HEK293T (cell line): ENCODE results near the gene FAM136A.

Experiments
- CTCF ChIA-PET: fragments of 350-600 bp; formaldehyde crosslinking; extraction: SDS; loops from one replicate; lab custom pipeline; 2021; ENCODE audit warnings: antibody characterized with exemption, inconsistent platforms; lab: Yijun Ruan, JAX
- POLR2A ChIA-PET: fragments of 350-600 bp; formaldehyde crosslinking; extraction: SDS; loops from one replicate; lab custom pipeline; 2020; ENCODE audit warnings: antibody characterized with exemption, inconsistent platforms; lab: Yijun Ruan, JAX
- DNase-seq: peaks from one replicate; pipeline ENCODE4 v3.0.0; 2012; ENCODE audit warnings: mixed read lengths; ENCODE audit errors: extremely low spot score
- ARNT ChIP-seq: fragments of 450-650 bp; IDR thresholded peaks from 2 replicates; pipeline ENCODE4 v1.6.1; 2017; ENCODE audit warnings: mild to moderate bottlenecking
- BHLHE40 ChIP-seq: fragments of 450-650 bp; IDR thresholded peaks from 2 replicates; pipeline ENCODE4 v1.6.1; 2016; ENCODE audit warnings: mild to moderate bottlenecking, moderate library complexity, borderline replicate concordance
- CTBP1 ChIP-seq: fragments of 450-650 bp; IDR thresholded peaks from 2 replicates; pipeline ENCODE4 v1.6.1; 2016; ENCODE audit warnings: borderline replicate concordance
- ELF4 ChIP-seq: fragments of 450-650 bp; IDR thresholded peaks from 2 replicates; pipeline ENCODE4 v1.6.1; 2017; ENCODE audit warnings: antibody characterized with exemption
- FOXA1 ChIP-seq: fragments of 450-650 bp; IDR thresholded peaks from 2 replicates; pipeline ENCODE4 v1.6.1; 2016; ENCODE audit warnings: mild to moderate bottlenecking
- FOXK2 ChIP-seq: fragments of 450-650 bp; IDR thresholded peaks from 2 replicates; pipeline ENCODE4 v1.6.1; 2016; ENCODE audit warnings: mild to moderate bottlenecking
- FOXM1 ChIP-seq: fragments of 450-650 bp; IDR thresholded peaks from 2 replicates; pipeline ENCODE4 v1.6.1; 2017; ENCODE audit warnings: mild to moderate bottlenecking, borderline replicate concordance
- HDGF ChIP-seq: fragments of 450-650 bp; IDR thresholded peaks from 2 replicates; pipeline ENCODE4 v1.6.1; 2017; ENCODE audit warnings: antibody characterized with exemption, borderline replicate concordance
- L3MBTL2 ChIP-seq: fragments of 450-650 bp; conservative IDR thresholded peaks from 2 replicates; pipeline ENCODE4 v1.6.1; 2016; ENCODE audit warnings: mild to moderate bottlenecking
- LEF1 ChIP-seq: fragments of 450-650 bp; IDR thresholded peaks from 2 replicates; pipeline ENCODE4 v1.6.1; 2017; ENCODE audit warnings: mild to moderate bottlenecking, borderline replicate concordance
- NFRKB ChIP-seq: fragments of 450-650 bp; IDR thresholded peaks from 2 replicates; pipeline ENCODE4 v1.6.1; 2016; ENCODE audit warnings: mild to moderate bottlenecking, moderate library complexity
- SP1 ChIP-seq: fragments of 450-650 bp; IDR thresholded peaks from 2 replicates; pipeline ENCODE4 v1.6.1; 2017
- SUZ12 ChIP-seq: fragments of 450-650 bp; IDR thresholded peaks from 2 replicates; pipeline ENCODE4 v1.6.1; 2016; ENCODE audit warnings: mild to moderate bottlenecking
- TARDBP ChIP-seq: fragments of 450-650 bp; IDR thresholded peaks from 2 replicates; pipeline ENCODE4 v1.6.1; 2016
- ZNF384 ChIP-seq: fragments of 450-650 bp; IDR thresholded peaks from 2 replicates; pipeline ENCODE4 v1.6.1; 2016
- TF ChIP-seq, protein P1 (sequence below): fragments of 450-650 bp; IDR thresholded peaks from 2 replicates; pipeline ENCODE4 v1.6.1; 2016

FAM136A gene

GRCh38 chr2:70258532-70258875 lies 43.4 kb downstream of the FAM136A start:
- TF ChIP-seq FOXA1 (no peak), ZNF384 (no peak), FOXK2 (no peak), ARNT (no peak), LEF1 (no peak), FOXM1 (no peak), SP1 (no peak), CTBP1 (no peak), BHLHE40 (no peak), SUZ12 (no peak), TARDBP (no peak), L3MBTL2 (no peak), HDGF (no peak), ELF4 (no peak), NFRKB (no peak)
- TF ChIP-seq, protein P1, sequence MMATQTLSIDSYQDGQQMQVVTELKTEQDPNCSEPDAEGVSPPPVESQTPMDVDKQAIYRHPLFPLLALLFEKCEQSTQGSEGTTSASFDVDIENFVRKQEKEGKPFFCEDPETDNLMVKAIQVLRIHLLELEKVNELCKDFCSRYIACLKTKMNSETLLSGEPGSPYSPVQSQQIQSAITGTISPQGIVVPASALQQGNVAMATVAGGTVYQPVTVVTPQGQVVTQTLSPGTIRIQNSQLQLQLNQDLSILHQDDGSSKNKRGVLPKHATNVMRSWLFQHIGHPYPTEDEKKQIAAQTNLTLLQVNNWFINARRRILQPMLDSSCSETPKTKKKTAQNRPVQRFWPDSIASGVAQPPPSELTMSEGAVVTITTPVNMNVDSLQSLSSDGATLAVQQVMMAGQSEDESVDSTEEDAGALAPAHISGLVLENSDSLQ: no peak
- DNase-seq: peak; percentile 22
- CTCF ChIA-PET: interaction anchor here (1.2 kb wide), 2 partner anchors 9 to 21 kb away, joined by 3 to 9 read pairs; partner anchors contain the start of gene TIA1
- POLR2A ChIA-PET: interaction anchor here (0.7 to 2.7 kb wide), 16 partner anchors 9 to 890 kb away, joined by 3 to 47 read pairs (median 6); partner anchors contain the start of genes C2orf42 and SNRPG

GRCh38 chr2:70255637-70256314 lies 46.1 kb downstream of the FAM136A start:
- TF ChIP-seq CTBP1: no peak
- TF ChIP-seq, protein P1: no peak
- TF ChIP-seq ZNF384: no peak
- TF ChIP-seq HDGF: no peak
- no peak for TF ChIP-seq SP1
- TF ChIP-seq NFRKB: no peak
- TF ChIP-seq ARNT: no peak
- TF ChIP-seq LEF1: no peak
- no peak for TF ChIP-seq FOXA1
- TF ChIP-seq BHLHE40: no peak
- DNase-seq: no peak
- ChIA-PET CTCF (no interaction called here), POLR2A (interaction anchor here (1.3 to 1.7 kb wide), 2 partner anchors 9 to 38 kb away, joined by 3 to 5 read pairs; partner anchors contain the start of gene SNRPG)

DNA sequence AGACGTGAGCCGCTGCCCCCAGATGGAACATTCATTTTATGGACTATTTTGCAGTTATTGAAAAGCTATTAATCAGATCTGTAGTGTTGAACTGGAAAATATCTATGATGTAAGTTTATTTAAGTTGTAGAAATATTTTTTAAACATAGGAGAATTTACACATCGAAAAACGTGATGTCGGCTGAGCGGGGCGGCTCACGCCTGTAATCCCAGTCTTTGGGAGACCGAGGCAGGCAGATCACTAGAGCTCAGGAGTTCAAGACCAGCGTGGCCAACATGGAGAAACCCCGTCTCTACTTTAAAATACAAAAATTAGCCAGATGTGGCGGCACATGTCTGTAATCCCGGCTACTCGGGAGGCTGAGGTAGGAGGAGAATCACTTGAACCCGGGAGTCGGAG lies 51.4 kb downstream of the FAM136A start:
- TF ChIP-seq SP1: no peak
- no peak for TF ChIP-seq ZNF384
- TF ChIP-seq ELF4: no peak
- TF ChIP-seq L3MBTL2: no peak
- TF ChIP-seq ARNT: no peak
- TF ChIP-seq CTBP1: no peak
- no peak for TF ChIP-seq HDGF
- TF ChIP-seq, protein P1: no peak
- no peak for TF ChIP-seq FOXK2
- no peak for TF ChIP-seq FOXM1
- no peak for TF ChIP-seq SUZ12
- TF ChIP-seq NFRKB: no peak
- TF ChIP-seq LEF1: no peak
- no peak for TF ChIP-seq TARDBP
- no peak for TF ChIP-seq BHLHE40
- no peak for TF ChIP-seq FOXA1
- POLR2A ChIA-PET: interaction anchor here (2.1 kb wide), 1 partner anchor 43 kb away, joined by 23 read pairs; the partner anchor contains the start of gene SNRPG
- DNase-seq: no peak
- CTCF ChIA-PET: no interaction called here

DNA sequence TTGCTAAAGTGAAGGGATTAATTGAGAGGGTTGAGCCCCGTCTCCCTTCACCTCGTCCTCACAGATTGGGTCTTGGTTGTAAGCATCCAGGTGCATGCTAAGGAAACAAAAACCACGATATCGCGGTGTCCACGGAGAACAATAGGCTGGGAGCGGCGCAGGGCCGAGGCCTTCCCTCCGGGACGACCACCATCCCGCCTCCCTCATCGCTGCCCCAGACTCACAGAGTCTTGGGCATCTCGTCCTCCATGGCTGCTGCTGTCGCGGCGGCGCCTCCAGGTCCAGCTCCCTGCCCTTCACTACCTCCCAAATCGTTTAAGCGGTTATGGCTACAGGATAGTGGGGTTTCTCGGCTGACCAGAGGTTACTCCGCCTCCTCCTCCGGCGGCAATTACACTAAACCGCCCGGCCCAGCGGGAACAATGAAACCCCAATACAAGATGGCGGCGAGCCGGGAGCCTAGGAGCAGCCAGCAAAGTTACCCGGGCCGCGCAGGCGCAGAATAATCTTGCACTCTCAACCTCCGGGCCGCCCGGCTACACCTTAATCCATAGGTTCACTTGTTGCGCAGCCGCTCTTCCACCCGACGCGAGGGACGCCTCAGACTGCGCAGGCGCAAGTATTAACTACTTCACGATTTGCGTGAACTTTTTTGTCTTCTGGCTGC lies 53.6 kb downstream of the FAM136A start, which contains the start of gene TIA1:
Gene TIA1 (minus strand): TSS at position 448 of the 667 bp plus-strand sequence. CDS start 198 bp downstream, at position 250.
- CTCF ChIA-PET: interaction anchor here (1.8 kb wide), 1 partner anchor 10 kb away, joined by 9 read pairs; the partner anchor contains the start of gene PCYOX1

GRCh38 chr2:70247364-70248180 lies 54.3 kb downstream of the FAM136A start:
- no peak for DNase-seq
- ChIA-PET CTCF (no interaction called here), POLR2A (interaction anchor here (0.7 to 1.4 kb wide), 6 partner anchors 9 to 112 kb away, joined by 3 to 14 read pairs (median 3); partner anchors contain the start of genes C2orf42, PCYOX1 and SNRPG)
- TF ChIP-seq L3MBTL2: 0 out of 2 replicates have a peak, but pooled peaks have one; percentile 28
- TF ChIP-seq, protein P1: peak; percentile 81
- TF ChIP-seq ZNF384: no peak
- no peak for TF ChIP-seq NFRKB
- no peak for TF ChIP-seq ARNT
- TF ChIP-seq SUZ12: no peak
- no peak for TF ChIP-seq BHLHE40
- no peak for TF ChIP-seq LEF1
- no peak for TF ChIP-seq FOXM1
- no peak for TF ChIP-seq FOXA1
- TF ChIP-seq TARDBP: no peak
- no peak for TF ChIP-seq FOXK2
- 0 out of 2 replicates have a peak, but pooled peaks have one; percentile 31 for TF ChIP-seq CTBP1
- no peak for TF ChIP-seq HDGF
- TF ChIP-seq SP1: no peak
- TF ChIP-seq ELF4: no peak

More for the DNA sequence above, 53.6 kb downstream of the FAM136A start, which contains the start of gene TIA1:
- peak; percentile 97 for DNase-seq
- TF ChIP-seq NFRKB (peak; percentile 64; the same call in 1 of the 2 replicates), FOXK2 (no peak), HDGF (no peak), SP1 (no peak), FOXM1 (no peak)
- POLR2A ChIA-PET: interaction anchor here (1.7 kb wide), 2 partner anchors 10 to 57 kb away, joined by 10 to 12 read pairs; partner anchors contain the start of genes C2orf42 and PCYOX1
